HG02759 (cell line): Measurements from ENCODE around the gene CLCA2.

ENCODE experiments used
- ATAC-seq: cut with Tn5 transposase; IDR thresholded peaks from one replicate; pipeline ENCODE4 v1.9.1; 2021; ENCODE audit warnings: mild to moderate bottlenecking, moderate library complexity; ENCODE audit not compliant: unreplicated experiment

CLCA2 gene, protein sequence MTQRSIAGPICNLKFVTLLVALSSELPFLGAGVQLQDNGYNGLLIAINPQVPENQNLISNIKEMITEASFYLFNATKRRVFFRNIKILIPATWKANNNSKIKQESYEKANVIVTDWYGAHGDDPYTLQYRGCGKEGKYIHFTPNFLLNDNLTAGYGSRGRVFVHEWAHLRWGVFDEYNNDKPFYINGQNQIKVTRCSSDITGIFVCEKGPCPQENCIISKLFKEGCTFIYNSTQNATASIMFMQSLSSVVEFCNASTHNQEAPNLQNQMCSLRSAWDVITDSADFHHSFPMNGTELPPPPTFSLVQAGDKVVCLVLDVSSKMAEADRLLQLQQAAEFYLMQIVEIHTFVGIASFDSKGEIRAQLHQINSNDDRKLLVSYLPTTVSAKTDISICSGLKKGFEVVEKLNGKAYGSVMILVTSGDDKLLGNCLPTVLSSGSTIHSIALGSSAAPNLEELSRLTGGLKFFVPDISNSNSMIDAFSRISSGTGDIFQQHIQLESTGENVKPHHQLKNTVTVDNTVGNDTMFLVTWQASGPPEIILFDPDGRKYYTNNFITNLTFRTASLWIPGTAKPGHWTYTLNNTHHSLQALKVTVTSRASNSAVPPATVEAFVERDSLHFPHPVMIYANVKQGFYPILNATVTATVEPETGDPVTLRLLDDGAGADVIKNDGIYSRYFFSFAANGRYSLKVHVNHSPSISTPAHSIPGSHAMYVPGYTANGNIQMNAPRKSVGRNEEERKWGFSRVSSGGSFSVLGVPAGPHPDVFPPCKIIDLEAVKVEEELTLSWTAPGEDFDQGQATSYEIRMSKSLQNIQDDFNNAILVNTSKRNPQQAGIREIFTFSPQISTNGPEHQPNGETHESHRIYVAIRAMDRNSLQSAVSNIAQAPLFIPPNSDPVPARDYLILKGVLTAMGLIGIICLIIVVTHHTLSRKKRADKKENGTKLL

DNA sequence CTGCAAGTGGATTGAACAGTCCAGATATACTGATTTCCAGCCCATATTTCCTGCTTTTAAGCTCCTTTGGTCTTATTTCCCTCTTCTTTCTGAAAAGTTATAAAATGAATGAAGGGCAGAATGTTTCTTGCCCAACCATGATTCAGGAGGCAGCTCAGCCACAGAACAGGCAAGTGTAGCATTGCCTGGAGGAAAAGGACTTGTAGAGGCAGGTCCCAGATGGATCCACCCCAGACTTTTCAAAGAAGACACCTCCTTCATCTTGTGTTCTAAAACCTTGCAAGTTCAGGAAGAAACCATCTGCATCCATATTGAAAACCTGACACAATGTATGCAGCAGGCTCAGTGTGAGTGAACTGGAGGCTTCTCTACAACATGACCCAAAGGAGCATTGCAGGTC, at the start of gene CLCA2:
TSS of gene CLCA2 (plus strand) at position 299 of the 400 bp plus-strand sequence. CDS start at position 376, 77 bp downstream.
- ATAC-seq, result no peak

DNA sequence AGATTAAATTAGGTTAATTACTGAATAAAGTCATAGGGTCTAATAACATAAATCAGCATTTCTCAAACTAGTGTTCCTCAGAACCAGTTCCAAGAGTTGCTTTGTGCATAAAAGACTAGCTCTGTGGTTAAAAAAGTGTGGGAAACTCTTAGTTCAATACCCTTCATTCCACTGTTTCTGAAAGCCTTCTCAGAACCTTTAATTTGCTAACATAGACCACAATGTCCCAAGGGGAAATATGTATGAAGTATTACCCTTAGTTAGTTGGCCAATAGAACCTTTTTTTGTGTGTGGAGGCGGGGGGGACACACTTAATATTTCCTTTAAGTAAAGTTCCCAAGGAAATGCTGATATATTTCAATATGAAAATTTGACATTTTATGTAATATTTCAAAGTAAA, 48.3 kb upstream of the CLCA2 start:
- no peak for ATAC-seq

DNA sequence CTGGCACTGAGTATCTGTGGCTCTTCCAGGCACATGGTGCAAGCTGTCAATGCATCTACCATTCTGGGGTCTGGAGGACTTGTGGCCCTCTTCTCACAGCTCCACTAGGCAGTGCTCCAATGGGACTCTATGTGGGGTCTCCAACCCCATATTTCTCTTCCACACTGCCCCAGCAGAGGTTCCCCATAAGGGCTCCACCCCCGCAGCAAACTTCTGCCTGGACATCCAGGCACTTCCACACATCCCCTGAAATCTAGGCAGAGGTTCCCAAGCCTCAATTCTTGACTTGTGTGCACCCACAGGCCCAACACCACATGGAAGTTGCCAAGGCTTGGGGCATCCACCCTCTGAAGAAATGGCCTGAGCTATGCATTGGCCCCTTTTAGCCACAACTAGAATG, 46.6 kb upstream of the CLCA2 start:
- ATAC-seq, result no peak

DNA sequence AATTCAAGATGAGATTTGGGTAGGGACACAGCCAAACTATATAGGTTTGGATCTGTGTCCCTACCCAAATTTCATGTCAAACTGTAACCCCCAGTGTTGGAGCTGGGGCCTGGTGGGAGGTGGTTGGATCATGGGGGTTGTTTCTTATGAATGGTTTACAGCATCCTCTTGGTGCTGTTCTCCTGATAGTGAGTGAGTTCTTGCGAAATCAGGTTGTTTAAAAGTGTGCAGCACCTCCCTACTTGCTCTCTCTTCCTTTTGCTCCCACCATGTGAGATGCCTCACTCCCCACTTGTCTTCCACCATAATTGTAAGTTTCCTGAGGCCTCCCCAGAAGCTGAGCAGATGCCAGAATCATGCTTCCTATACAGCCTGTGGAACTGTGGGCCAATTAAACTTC, 45.2 kb upstream of the CLCA2 start:
- no peak for ATAC-seq

DNA sequence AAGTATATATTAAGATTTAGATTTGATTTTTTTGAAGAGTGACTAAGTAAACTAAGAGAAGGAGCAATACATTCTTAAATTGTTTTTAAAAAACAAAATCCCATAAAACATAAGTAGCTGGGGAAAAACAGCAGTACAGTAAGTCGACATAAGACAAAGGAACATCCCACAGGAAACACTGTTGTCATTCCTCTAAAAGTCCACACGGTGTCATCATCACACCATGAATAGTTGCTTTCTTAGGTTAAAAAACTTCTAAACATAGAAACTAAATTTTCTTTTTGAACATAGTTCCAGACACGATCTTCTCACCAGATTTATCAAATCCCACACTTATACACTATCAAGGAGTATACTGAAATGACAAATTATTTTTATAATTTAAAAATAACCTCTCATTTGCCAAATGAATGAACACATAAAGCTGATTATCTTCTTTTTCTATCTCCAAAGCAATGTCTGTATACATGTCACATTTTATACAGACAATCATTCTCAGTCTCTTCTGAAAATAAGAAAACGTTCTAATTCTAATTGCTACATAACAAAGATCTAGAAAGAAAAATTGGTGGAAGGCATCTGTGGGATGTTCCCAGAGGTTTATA, 43.6 kb upstream of the CLCA2 start:
- ATAC-seq, result peak; percentile 81

DNA sequence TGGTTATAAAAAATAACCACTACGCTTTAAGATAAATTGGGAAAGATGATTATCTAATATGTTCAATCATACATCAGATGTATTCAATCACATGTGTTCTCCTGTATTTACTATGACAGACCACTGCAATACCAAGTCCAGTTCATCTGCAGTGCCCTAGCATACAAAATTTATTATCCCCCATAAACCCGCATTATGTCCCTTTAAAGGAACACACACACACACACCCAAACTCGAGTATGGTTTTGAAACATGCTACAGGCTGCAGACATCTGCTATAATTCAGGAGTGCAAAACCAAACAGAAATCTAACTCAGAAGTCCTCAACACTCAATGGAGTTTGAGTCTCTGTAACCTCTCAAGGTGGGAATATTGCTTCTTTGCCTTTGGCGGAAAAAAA, 42.7 kb upstream of the CLCA2 start:
- no peak for ATAC-seq

DNA sequence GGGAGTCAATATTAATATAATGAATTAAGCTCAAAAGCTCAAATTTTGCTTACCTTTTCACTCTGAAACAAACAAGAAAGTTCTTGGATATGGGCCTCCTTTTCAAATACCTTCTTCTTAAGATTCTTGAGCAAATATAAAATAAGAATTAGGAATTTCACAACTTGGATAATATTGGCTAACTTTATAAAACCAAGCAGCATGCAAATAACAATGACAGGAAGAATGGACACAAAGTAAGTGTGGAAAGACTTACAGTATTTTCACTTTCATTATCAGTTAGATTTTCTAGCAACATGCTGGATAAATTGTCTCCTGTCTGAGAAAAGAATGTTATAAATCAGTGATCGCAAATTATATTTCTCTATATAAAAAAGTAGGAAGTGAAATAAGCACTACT, 41.1 kb upstream of the CLCA2 start:
- ATAC-seq, result no peak

DNA sequence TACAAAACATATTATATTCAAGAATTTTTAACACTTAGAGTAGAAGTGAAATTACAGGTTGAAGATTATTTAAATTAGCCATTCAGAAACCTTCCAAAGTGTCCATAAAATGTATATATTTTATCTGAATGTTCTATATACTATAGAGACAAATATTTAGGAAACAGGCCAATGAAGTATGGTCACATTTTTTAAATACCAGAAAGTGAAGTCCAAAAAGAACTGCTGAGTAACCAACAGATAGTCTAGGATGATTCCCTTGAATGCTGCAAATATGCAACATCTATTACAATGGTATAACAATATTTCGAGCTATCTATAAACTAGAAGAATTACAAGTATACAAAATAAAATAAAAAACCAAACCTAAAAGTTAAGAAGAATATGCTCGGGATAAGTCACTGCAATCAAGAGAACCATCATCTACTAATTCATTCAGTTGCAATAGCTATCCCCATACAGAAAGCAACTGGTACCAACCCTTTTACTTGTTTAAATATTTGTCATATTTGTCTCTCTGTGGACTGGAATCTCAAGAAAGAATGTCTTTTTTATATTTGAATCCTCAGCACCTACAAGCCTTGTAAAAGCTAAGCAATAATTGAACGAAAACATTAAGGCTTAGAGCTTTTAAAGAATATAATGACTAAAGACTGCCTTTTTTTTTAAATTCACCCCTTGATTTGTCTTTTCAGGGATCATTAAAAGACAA, 35.9 kb upstream of the CLCA2 start:
- ATAC-seq, result no peak

DNA sequence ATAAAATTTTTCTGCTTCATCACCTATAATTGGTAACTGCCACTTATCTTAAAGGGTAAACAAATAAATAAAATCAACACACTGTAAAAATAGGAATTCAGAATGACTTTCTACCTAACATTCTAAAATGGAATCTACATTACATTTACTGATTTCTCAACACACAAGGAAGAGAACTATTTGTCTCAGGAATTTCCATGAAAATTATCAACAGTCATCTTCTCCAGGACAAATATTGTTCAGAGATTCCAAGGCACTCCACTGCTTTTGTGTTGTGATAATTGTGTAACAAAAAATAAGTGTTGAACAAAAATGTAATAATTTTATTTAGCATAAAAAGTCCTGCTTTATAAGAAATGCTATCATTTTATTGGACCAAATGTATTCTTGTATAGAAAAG, 35.2 kb upstream of the CLCA2 start:
- ATAC-seq, result no peak

DNA sequence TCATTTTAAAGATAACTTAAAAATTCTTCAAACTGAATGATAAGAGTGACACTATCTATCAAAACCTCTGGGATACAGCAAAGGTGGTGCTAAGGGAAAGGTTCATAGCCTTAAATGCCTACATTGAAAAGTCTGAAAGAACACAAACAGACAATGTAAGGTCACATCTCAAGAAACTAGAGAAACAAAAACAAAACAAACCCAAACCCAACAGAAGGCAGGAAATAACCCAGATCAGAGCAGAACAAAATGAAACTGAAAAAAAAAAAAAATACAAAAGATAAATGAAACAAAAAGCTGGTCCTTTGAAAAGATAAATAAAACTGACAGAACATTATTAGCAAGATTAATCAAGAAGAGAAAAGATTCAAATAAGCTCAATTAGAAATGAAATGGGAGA, 34.7 kb upstream of the CLCA2 start:
- peak; percentile 83 for ATAC-seq

DNA sequence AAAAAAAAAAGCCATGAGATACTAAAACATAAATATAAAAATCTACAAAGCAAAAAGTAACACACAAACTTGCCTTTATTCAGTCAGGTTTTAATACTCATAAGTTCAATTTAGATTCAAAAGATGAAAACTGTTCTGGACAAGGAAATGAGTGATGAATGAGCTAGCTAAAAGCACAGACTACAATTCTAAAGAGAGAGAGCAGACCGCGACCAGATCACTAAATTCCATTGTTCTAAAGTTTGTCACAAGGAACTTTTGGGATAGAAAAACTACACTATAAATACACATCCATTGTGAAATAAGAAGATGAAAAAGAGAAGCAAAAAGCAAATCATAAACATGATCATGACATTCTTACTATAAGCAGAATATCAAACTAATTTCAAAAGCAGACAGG, 29.6 kb upstream of the CLCA2 start:
- ATAC-seq, result no peak

DNA sequence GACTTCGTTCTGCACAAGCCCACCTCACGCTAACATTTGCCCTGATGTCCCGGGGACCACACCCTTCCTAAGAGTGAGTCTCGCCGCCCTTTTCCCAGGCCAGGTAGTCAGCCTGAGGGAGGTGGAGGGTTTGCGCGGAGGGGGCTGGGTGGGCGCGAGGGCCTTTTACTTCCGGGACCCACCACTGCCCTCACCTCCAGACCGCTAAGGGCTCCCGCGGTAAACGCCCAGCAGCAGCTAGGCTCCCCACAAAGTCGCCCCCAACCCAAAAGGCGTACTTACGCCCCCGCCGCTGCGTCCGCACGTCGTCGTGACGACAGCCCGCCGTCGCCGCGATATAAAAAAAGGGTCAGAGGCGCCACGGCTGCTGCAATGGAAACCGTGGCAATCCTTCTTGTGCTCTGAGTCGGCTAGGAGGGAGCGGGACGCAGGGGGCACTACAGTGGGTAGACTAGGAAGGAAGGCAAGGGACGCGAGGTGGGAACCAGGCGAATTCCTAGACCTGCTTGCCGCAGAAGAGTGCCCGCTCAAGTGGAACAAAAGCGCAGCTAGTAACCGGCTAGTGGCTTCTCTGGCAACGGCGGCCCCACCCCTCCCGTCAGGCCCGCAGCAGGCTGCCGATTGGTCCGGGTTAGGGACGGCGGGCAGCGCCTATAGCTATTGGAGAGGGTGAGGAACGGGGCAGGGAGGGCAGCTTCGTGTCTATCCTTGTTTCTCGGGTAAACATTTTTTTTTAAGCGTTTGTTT, 28.0 kb upstream of the CLCA2 start, which contains the start of gene ODF2L:
TSS of gene ODF2L (minus strand) at position 573 of the 747 bp plus-strand sequence. CDS start 9,296 bp downstream, outside the sequence.
- ATAC-seq, result peak; percentile 100

DNA sequence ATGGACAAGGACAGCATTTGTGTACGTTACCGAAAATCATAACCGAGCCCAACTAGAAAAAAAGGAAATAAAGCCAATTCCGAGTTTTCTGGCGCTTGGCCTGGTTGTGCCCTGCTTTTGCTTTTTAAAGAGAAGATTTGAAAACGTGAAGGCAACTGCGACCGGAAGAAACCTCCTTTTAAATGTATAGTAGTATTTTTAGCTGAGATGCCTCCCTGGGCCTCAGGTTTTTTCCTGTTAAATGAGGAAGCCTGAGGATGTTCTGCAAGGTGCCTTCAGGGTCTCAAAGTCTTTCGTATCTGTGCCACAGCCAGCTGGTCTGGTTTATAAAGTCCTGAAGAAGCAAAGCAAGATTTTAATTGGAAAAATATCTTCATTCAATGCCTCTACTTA, 27.5 kb upstream of the CLCA2 start:
- ATAC-seq, result peak; percentile 22

DNA sequence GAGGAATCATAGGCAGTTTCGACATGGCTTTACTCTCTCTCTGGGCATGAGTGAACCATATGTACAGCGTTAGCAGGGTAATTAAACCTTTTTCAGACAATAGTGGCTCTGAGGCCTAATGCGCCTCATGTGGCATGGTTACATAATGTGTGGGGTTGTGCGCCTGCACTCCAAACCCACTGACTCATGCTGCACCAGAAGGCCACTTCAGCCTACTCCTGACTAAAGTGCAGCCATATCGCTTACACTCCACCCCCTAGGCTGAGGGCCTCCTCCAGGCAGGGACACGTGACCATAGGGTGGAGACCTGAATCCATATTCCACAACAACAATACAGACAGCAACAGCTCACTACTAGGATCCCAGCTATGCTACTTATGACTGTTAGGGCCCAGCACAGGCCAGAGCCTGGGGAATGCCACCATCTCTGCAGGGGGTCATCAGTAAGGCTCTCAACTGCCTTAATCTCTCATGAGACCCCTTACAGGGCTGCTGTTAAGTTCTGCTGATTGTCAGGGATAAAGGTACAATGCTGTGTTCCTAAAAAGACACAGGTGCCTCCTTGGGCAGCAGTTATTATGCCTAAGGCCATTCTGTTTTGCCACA, 14.5 kb upstream of the CLCA2 start:
- ATAC-seq, result no peak

DNA sequence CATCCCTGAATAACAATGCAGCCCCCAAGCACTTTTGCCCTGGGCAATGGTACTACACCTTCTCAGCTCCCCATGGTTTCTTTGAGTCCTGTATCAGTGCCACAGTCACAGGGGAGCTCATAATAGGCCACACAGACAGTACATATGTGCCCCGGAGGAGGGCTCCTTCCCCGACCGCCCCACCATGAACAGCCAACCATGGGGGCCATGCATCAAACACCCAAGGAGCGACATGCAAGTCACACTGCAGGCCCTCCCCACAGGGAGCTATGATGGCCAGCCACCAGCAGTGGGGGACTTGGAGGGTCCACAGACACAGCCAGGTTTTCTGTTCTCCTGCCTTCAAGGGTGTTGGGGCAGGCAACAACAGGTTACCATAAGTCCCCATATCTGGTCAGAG, 13.1 kb upstream of the CLCA2 start:
- no peak for ATAC-seq

DNA sequence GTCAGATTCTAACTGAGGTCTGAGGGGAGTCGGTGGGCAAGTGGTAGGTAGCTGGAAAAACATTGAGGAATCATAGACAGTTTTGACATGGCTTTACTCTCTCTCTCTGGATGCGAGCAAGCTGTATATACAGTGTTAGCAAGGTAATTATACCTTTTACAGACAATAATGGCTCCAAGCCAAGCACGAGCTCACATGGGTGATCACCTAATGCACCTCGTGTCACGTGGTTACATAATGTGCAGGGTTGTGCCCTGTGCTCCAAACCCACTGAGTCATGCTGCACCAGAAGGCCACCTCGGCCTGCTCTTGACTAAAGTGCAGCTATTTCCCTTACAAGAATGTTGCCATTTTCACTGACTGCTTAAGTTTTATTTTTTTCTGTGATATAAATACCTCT, 7.6 kb upstream of the CLCA2 start:
- ATAC-seq, result no peak

DNA sequence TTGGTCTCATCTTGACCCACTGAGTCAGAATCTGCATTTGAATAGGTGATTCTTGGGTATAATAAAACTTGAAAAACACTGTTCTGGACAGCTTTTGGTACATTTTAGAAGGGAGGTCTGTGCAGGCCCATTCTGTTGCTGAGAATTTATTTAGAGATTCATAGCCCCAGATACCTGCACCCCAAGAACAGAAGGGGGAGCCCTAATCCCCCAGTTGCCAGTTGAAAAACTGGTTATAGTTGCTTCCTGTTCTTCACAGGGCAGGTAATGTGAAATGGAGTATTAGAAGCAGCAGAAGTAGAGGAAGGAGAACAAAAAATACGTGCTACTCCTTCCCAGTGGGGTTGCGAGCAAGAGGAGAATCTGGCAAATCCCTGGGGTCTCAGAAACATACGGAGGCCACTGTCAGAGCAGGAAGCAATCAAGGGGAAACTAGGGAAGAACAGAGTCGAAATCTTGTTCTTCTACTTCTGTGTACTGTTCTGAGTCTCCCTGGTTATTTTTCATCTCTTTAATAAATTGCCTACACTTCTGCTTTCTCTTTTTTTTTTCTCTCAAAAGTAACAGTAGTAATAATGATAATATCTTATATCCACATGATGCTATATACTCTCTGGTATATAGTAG, 4.6 kb upstream of the CLCA2 start:
- ATAC-seq, result peak; percentile 83

DNA sequence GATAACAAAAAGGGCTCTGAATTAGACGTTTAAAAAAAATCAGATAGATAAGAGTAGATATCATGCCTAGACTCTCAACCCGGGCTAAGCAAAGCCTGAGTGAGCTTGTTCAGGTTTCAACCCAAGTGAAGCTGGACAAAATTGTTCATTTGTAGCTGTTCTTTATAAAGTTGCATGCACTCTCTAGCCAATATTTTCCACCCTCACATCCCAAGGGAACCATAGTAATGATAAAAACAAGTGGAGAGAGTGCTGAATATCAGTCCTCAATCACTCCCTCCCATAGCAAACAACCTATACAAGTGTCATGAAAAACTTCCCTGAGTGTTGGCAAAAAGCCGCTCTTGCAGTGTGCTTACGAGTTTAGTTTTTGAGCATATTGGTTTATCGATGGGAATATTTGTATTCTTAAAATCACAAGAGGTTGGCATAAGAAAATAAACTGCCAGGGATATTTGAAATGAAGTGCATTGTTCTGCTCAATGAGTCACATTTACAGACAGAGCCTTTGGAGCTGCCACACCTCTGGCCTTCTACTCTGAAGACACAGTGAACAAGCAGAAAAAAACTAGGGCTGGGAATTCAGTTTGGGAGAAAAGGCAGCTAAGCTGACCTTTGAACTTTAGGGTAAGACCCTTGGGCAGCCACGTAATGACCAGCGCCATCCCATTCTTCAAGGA, 2.2 kb upstream of the CLCA2 start:
- no peak for ATAC-seq

DNA sequence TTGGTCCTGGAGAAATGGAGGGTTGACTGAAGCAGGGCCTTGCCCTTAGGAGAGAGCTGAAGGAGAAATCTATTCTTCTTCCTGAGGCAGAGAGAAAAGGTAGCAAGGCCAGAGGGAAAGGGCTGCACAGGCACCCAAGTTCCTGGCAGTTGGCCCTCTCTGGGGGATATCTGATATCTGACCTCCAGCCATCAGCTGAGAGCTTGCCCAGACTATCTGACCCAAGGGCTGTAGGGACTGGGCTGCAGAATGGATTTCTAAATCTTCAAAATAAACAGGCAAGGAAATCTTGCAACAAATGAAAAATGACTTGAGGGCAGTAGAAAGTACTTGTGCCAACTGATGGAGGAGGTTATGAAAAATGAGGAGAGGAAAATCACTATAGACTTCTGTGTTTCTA, 498 bp upstream of the CLCA2 start:
- ATAC-seq, result no peak
